ENCODE data around the gene EPHA5.

The EPHA5 gene

GRCh38 chr4:65498606-65499005 is 171.7 kb downstream of the EPHA5 start:
- TF ChIP-seq GATA3 (IDR thresholded peaks at IDR 0.05; ENCODE audit: low read depth, low read length) (no peak), GATA2 (IDR thresholded peaks at IDR 0.05; ENCODE audit: low read depth, low read length) (no peak)

- TF ChIP-seq GATA3 (IDR thresholded peaks at IDR 0.05; ENCODE audit: low read depth, low read length) (no peak), GATA2 (IDR thresholded peaks at IDR 0.05; ENCODE audit: low read depth, low read length) (no peak)
Measured at GRCh38 chr4:65495439-65495838, 174.8 kb downstream of the EPHA5 start.

GRCh38 chr4:65482410-65482809 is 187.9 kb downstream of the EPHA5 start:
- TF ChIP-seq GATA3 (IDR thresholded peaks at IDR 0.05; ENCODE audit: low read depth, low read length): no peak
- no peak for TF ChIP-seq GATA2 (IDR thresholded peaks at IDR 0.05; ENCODE audit: low read depth, low read length)

GRCh38 chr4:65472531-65472930 is 197.8 kb downstream of the EPHA5 start:
- TF ChIP-seq GATA2 (IDR thresholded peaks at IDR 0.05; ENCODE audit: low read depth, low read length) (no peak), GATA3 (IDR thresholded peaks at IDR 0.05; ENCODE audit: low read depth, low read length) (no peak)

GRCh38 chr4:65467068-65467680 is 203.1 kb downstream of the EPHA5 start:
- TF ChIP-seq GATA3 (IDR thresholded peaks at IDR 0.05; ENCODE audit: low read depth, low read length) (no peak), GATA2 (IDR thresholded peaks at IDR 0.05; ENCODE audit: low read depth, low read length) (no peak)

- TF ChIP-seq GATA2 (IDR thresholded peaks at IDR 0.05; ENCODE audit: low read depth, low read length): no peak
- TF ChIP-seq GATA3 (IDR thresholded peaks at IDR 0.05; ENCODE audit: low read depth, low read length): no peak
Measured at GRCh38 chr4:65461781-65462180, 208.5 kb downstream of the EPHA5 start.

GRCh38 chr4:65457011-65457410 is 213.3 kb downstream of the EPHA5 start:
- TF ChIP-seq GATA2 (IDR thresholded peaks at IDR 0.05; ENCODE audit: low read depth, low read length): no peak
- no peak for TF ChIP-seq GATA3 (IDR thresholded peaks at IDR 0.05; ENCODE audit: low read depth, low read length)

- TF ChIP-seq GATA2 (IDR thresholded peaks at IDR 0.05; ENCODE audit: low read depth, low read length) (no peak), GATA3 (IDR thresholded peaks at IDR 0.05; ENCODE audit: low read depth, low read length) (no peak)
Measured at GRCh38 chr4:65456579-65456978, 213.7 kb downstream of the EPHA5 start.

- TF ChIP-seq GATA3 (IDR thresholded peaks at IDR 0.05; ENCODE audit: low read depth, low read length): no peak
- no peak for TF ChIP-seq GATA2 (IDR thresholded peaks at IDR 0.05; ENCODE audit: low read depth, low read length)
Measured at GRCh38 chr4:65453398-65453797, 216.9 kb downstream of the EPHA5 start.

GRCh38 chr4:65450899-65451298 is 219.4 kb downstream of the EPHA5 start:
- TF ChIP-seq GATA2 (IDR thresholded peaks at IDR 0.05; ENCODE audit: low read depth, low read length) (no peak), GATA3 (IDR thresholded peaks at IDR 0.05; ENCODE audit: low read depth, low read length) (no peak)

GRCh38 chr4:65437102-65437501 is 233.2 kb downstream of the EPHA5 start:
- no peak for TF ChIP-seq GATA3 (IDR thresholded peaks at IDR 0.05; ENCODE audit: low read depth, low read length)
- TF ChIP-seq GATA2 (IDR thresholded peaks at IDR 0.05; ENCODE audit: low read depth, low read length): no peak

- TF ChIP-seq GATA2 (IDR thresholded peaks at IDR 0.05; ENCODE audit: low read depth, low read length) (no peak), GATA3 (IDR thresholded peaks at IDR 0.05; ENCODE audit: low read depth, low read length) (no peak)
Measured at GRCh38 chr4:65422109-65422508, 248.2 kb downstream of the EPHA5 start.

- TF ChIP-seq GATA2 (IDR thresholded peaks at IDR 0.05; ENCODE audit: low read depth, low read length): no peak
- TF ChIP-seq GATA3 (IDR thresholded peaks at IDR 0.05; ENCODE audit: low read depth, low read length): no peak
Measured at GRCh38 chr4:65420036-65420435, 250.3 kb downstream of the EPHA5 start.

GRCh38 chr4:65416891-65417290 is 253.4 kb downstream of the EPHA5 start:
- TF ChIP-seq GATA3 (IDR thresholded peaks at IDR 0.05; ENCODE audit: low read depth, low read length) (no peak), GATA2 (IDR thresholded peaks at IDR 0.05; ENCODE audit: low read depth, low read length) (no peak)

GRCh38 chr4:65407483-65407882 is 262.8 kb downstream of the EPHA5 start:
- TF ChIP-seq GATA2 (IDR thresholded peaks at IDR 0.05; ENCODE audit: low read depth, low read length): no peak
- TF ChIP-seq GATA3 (IDR thresholded peaks at IDR 0.05; ENCODE audit: low read depth, low read length): no peak

- TF ChIP-seq GATA3 (IDR thresholded peaks at IDR 0.05; ENCODE audit: low read depth, low read length) (no peak), GATA2 (IDR thresholded peaks at IDR 0.05; ENCODE audit: low read depth, low read length) (no peak)
Measured at GRCh38 chr4:65401083-65401482, 269.2 kb downstream of the EPHA5 start.
